Panc1 (cell line): ENCODE results near the gene AGR3. TPM values are rescaled to one million over a fixed set of nuclear protein-coding genes. Genes with fewer than 3 reads are reported as not detected.
A peak's percentile ranks its signal among the peaks of the same experiment; 100 is the strongest.

Source experiments
- ATAC-seq: fragments of 200-7000 bp; cut with Tn5 transposase; 2 replicates; pipeline ENCODE4 v1.9.1; 2020; ENCODE audit warnings: mild to moderate bottlenecking, moderate library complexity
- BruUV-seq: library from RNA; stranded (reverse); fragments of 400-500 nt; replicated peaks from 2 replicates; lab custom pipeline; 2021; lab: Mats Ljungman, UMichigan
- CTCF ChIA-PET: fragments of 300-600 bp; sonication (Branson Sonifier 250); formaldehyde crosslinking; loops from one replicate; lab custom pipeline; 2022; ENCODE audit warnings: antibody characterized with exemption; lab: Charles Lee
- POLR2A ChIA-PET: fragments of 300-600 bp; sonication (Branson Sonifier 250); formaldehyde crosslinking; loops from one replicate; lab custom pipeline; 2022; ENCODE audit warnings: antibody characterized with exemption; lab: Charles Lee
- DNase-seq: peaks from one replicate; pipeline ENCODE4 v3.0.0-alpha.2; 2010; ENCODE audit warnings: low read depth, low spot score
- H3K27ac ChIP-seq: 2 replicates; pipeline ENCODE4 v1.5.1; 2011; ENCODE audit warnings: mild to moderate bottlenecking, low read length, inconsistent platforms
- H3K27me3 ChIP-seq: fragments of 200-500 bp; sonication (Bioruptor generic); 2 replicates; pipeline ENCODE4 v1.6.0; 2014; ENCODE audit warnings: low read length, inconsistent platforms; ENCODE audit not compliant: control insufficient read depth, insufficient read depth
- H3K36me3 ChIP-seq: fragments of 200-500 bp; sonication (Bioruptor generic); 2 replicates; pipeline ENCODE4 v1.5.1; 2014; ENCODE audit warnings: inconsistent platforms, mild to moderate bottlenecking, low read length, moderate library complexity; ENCODE audit not compliant: control insufficient read depth, insufficient read depth
- H3K4me1 ChIP-seq: 2 replicates; pipeline ENCODE4 v1.5.1; 2011; ENCODE audit warnings: inconsistent platforms, mild to moderate bottlenecking, low read length, moderate library complexity; ENCODE audit not compliant: control insufficient read depth, insufficient read depth
- H3K4me3 ChIP-seq, 2 experiments: 2 replicates each; pipeline ENCODE4 v1.5.1; 2011 to 2012; ENCODE audit warnings: low read depth in 2 of 2, low read length in 2 of 2, mild to moderate bottlenecking in 2 of 2, inconsistent platforms in 1 of 2, moderate library complexity in 1 of 2
- H3K9me3 ChIP-seq: fragments of 200-500 bp; sonication (Bioruptor generic); 2 replicates; pipeline ENCODE4 v1.5.1; 2014; ENCODE audit warnings: low read depth, mild to moderate bottlenecking, inconsistent platforms, low read length, moderate library complexity; ENCODE audit not compliant: control insufficient read depth, insufficient read depth
- POLR2AphosphoS5 ChIP-seq: IDR thresholded peaks from 2 replicates; pipeline ENCODE4 v1.6.1; 2012; ENCODE audit warnings: mild to moderate bottlenecking, low read depth, low read length, moderate library complexity
- SIN3A ChIP-seq: IDR thresholded peaks from 2 replicates; pipeline ENCODE4 v1.6.1; 2012; ENCODE audit warnings: low read depth, mild to moderate bottlenecking, low read length, moderate library complexity, borderline replicate concordance; ENCODE audit not compliant: insufficient read depth
- TCF7L2 ChIP-seq: IDR thresholded peaks from 2 replicates; pipeline ENCODE4 v1.6.1; 2011; ENCODE audit warnings: mild to moderate bottlenecking, low read depth, low read length, inconsistent platforms
- in situ Hi-C: cut with HindIII; loops from 2 replicates; pipeline ENCODE4 v1.10.0; 2016; ENCODE audit warnings: low sequenced_read_pairs, low pct_unique_long_range_greater_than_20kb
- intact Hi-C: fragments of 100-400 bp; cut with micrococcal nuclease; formaldehyde crosslinking; loops from one replicate; pipeline ENCODE4 v1.10.0; 2022; ENCODE audit not compliant: unreplicated experiment
- total RNA-seq: library from RNA; stranded (reverse); gene quantifications from one replicate; pipeline ENCODE4 v1.2.1, GENCODE V29; 2021; ENCODE audit not compliant: unreplicated experiment
- TF ChIP-seq, protein P1 (sequence below): fragments of 450-650 bp; IDR thresholded peaks from 2 replicates; pipeline ENCODE4 v1.5.1; 2017; ENCODE audit warnings: mild to moderate bottlenecking
- TF ChIP-seq, protein P2 (sequence below), 2 experiments: IDR thresholded peaks; 2 replicates each; pipeline ENCODE4 v1.6.1; 2011 to 2012; ENCODE audit warnings: low read depth in 2 of 2, control low read depth in 1 of 2, low read length in 1 of 2, mild to moderate bottlenecking in 1 of 2, moderate library complexity in 1 of 2; ENCODE audit not compliant: insufficient read depth in 1 of 2

The AGR3 gene
- total RNA-seq, 1 experiment from 2014 or later: not detected

DNA sequence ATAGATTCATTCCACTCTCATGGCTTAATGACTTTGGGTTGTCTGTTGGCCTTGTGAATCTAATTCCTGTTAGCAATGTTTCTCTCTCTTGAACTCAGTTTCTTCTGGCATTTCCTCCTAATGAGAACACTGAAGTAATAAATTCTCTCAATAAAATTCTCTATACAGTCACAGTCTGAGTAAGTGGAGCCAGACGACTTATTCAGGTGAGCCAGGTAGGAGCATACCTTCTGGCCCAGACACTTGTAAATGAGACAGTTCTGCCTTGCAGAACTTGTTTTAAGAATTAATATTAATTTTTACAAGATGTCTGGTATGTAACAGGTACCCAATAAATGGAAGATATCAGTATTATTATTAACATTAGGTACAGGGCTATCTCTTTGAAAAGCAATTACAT is 48.4 kb downstream of the AGR3 start:
- BruUV-seq: no TSS peak
- DNase-seq (no peak), ATAC-seq (no peak)
- TF ChIP-seq, protein P1, sequence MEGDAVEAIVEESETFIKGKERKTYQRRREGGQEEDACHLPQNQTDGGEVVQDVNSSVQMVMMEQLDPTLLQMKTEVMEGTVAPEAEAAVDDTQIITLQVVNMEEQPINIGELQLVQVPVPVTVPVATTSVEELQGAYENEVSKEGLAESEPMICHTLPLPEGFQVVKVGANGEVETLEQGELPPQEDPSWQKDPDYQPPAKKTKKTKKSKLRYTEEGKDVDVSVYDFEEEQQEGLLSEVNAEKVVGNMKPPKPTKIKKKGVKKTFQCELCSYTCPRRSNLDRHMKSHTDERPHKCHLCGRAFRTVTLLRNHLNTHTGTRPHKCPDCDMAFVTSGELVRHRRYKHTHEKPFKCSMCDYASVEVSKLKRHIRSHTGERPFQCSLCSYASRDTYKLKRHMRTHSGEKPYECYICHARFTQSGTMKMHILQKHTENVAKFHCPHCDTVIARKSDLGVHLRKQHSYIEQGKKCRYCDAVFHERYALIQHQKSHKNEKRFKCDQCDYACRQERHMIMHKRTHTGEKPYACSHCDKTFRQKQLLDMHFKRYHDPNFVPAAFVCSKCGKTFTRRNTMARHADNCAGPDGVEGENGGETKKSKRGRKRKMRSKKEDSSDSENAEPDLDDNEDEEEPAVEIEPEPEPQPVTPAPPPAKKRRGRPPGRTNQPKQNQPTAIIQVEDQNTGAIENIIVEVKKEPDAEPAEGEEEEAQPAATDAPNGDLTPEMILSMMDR: no peak
- TF ChIP-seq, protein P2, sequence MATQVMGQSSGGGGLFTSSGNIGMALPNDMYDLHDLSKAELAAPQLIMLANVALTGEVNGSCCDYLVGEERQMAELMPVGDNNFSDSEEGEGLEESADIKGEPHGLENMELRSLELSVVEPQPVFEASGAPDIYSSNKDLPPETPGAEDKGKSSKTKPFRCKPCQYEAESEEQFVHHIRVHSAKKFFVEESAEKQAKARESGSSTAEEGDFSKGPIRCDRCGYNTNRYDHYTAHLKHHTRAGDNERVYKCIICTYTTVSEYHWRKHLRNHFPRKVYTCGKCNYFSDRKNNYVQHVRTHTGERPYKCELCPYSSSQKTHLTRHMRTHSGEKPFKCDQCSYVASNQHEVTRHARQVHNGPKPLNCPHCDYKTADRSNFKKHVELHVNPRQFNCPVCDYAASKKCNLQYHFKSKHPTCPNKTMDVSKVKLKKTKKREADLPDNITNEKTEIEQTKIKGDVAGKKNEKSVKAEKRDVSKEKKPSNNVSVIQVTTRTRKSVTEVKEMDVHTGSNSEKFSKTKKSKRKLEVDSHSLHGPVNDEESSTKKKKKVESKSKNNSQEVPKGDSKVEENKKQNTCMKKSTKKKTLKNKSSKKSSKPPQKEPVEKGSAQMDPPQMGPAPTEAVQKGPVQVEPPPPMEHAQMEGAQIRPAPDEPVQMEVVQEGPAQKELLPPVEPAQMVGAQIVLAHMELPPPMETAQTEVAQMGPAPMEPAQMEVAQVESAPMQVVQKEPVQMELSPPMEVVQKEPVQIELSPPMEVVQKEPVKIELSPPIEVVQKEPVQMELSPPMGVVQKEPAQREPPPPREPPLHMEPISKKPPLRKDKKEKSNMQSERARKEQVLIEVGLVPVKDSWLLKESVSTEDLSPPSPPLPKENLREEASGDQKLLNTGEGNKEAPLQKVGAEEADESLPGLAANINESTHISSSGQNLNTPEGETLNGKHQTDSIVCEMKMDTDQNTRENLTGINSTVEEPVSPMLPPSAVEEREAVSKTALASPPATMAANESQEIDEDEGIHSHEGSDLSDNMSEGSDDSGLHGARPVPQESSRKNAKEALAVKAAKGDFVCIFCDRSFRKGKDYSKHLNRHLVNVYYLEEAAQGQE (IDR thresholded peaks at IDR 0.05; ENCODE audit: insufficient read depth in 1 of 2, low read depth in 2 of 2, low read length in 1 of 2): no peak
- TF ChIP-seq TCF7L2 (no peak), SIN3A (no peak), POLR2AphosphoS5 (no peak)
- Histone ChIP-seq H3K9me3 (0 out of 2 replicates have a peak, but pooled peaks cover 5% of the 10 kb centered on the region), H3K27ac (peak overlapping the region; percentile 30; the same call in 1 of the 2 replicates), H3K4me1 (no peaks in the 10 kb centered on the region), H3K4me3 (no peak overlapping the region), H3K27me3 (no peaks in the 10 kb centered on the region), H3K36me3 (no peaks in the 10 kb centered on the region)
- ChIA-PET POLR2A (no interaction called here), CTCF (no interaction called here)
- intact Hi-C loops: no loop called here
- in situ Hi-C loops: no loop called here

DNA sequence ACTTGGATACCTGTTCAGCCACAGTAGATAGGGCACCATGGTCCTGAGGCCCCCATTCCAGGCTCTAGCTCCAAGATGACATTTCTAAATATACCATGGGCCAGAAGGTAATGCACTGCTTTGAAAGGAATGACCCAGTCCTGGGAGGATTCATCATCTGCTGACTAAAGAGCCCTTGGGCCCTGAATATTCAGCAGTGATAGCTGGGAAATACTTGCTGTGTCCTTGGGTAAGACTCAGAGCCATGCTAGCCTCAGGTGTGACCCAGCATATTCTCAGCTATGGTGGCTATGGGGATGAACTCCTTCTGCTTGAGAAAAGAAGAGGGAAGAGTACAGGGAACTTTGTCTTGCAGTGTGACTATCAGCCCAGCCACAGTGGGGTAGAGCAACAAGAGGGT is 55.7 kb downstream of the AGR3 start:
- BruUV-seq: no TSS peak
- no peaks in the 10 kb centered on the region for H3K4me1 ChIP-seq
- POLR2A ChIA-PET: no interaction called here
- no peaks in the 10 kb centered on the region for H3K36me3 ChIP-seq
- DNase-seq: no peak
- TF ChIP-seq POLR2AphosphoS5 (no peak), TCF7L2 (no peak), SIN3A (no peak)
- TF ChIP-seq, protein P1: no peak
- TF ChIP-seq, protein P2 (IDR thresholded peaks at IDR 0.05; ENCODE audit: insufficient read depth in 1 of 2, low read depth in 2 of 2, low read length in 1 of 2): no peak
- intact Hi-C loops: no loop called here
- H3K4me3 ChIP-seq: no peak overlapping the region
- no peaks in the 10 kb centered on the region for H3K27me3 ChIP-seq
- in situ Hi-C loops: no loop called here
- 0 out of 2 replicates have a peak, but pooled peaks cover 5% of the 10 kb centered on the region for H3K9me3 ChIP-seq
- ATAC-seq: no peak
- peak overlapping the region; percentile 20; the same call in 1 of the 2 replicates for H3K27ac ChIP-seq
- CTCF ChIA-PET: no interaction called here
